RCC 7860 (cell line): Measurements from ENCODE around the gene AHCYL2.
"Not testable (repeated sequence)": the region's sequence is repeated elsewhere in the genome, so short reads cannot be mapped to it uniquely, and the experiment has no call there.

Experiments
- DNase-seq: peaks from one replicate; pipeline ENCODE4 v3.0.0-alpha.2; 2015; ENCODE audit warnings: low spot score
- FAIRE-seq: peaks from 2 replicates; lab custom pipeline; 2012; peaks lifted over from hg19 to GRCh38; lab: Jason Lieb, UNC

Gene AHCYL2

DNA sequence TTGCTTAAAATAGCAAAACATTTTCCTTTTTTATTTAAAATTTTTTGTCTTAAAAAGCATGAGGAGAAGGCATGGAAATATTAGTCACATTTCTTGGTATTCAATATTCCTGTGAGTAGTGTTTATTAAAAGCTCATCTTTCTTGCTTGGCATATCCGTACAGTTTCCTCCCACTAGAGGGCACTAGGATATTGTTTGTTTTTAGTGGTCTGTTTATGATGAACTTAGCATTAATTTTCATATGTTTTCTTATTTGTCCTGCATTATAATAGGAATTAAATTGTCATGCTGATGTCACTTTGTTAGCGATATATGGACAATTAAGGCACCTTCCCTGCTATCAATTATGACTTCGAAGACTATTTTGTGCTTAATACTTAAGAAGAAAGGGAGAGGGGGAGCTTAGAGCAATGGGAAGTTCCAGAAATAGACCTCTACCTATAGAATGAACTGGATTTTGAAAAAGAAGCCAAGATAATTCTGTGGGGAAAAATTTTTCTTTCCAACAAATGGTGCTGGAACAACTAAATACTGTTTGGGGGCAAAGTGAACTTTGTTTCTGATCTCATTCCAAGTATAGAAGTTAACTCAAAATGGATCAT is 118.4 kb downstream of the AHCYL2 start:
- DNase-seq, result peak; percentile 50
- peak; percentile 80 for FAIRE-seq

DNA sequence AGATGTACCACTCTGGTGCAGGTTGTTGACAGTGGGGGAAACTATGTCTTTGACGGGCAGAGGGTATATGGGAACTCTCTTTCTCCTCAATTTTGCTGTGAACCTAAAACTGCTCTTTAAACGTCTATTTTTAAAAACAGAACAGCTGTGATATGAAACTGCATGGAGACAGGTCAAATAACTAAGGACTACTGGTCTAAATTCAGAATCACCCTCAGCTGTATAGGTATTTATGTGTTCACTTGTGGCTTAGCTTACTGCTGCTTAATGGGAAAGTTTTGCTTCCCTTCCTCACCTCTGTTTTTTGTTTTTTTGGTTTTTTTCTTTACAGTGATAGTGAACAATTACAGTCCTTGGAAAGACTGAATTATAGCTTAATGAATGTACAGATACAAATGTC is 122.5 kb downstream of the AHCYL2 start:
- DNase-seq (no peak), FAIRE-seq (no peak)

DNA sequence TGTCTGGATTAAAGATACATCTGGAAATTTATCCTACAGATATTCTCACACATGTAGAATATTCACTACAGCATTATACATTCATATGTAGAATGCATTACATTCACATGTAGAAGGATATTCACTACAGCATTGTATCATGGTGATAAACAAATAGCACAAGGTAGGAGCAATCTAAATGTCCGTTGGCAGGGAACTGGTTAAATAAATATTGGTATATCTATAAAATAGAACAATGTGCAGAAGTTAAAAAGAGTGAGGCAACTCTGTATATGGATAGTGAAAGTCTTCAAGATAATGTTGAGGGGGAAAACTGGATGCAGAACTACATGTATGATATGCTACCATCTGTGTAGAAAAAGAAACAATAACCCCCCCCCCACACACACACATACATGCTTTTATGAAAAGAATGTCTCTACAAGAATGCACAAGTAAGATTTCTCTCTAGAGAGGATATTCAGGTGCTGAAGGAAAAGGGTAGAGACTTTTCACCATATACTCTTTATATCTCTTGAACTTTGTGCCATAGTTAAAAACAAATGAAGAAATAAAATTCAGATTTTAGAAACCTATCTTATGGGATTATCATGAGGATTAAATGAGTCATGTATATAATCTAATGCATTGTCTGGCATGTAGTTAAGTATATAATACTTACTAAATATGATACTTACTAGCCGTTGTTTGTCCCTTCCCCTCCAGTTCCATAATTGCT is 123.4 kb downstream of the AHCYL2 start:
- DNase-seq (no peak), FAIRE-seq (no peak)

DNA sequence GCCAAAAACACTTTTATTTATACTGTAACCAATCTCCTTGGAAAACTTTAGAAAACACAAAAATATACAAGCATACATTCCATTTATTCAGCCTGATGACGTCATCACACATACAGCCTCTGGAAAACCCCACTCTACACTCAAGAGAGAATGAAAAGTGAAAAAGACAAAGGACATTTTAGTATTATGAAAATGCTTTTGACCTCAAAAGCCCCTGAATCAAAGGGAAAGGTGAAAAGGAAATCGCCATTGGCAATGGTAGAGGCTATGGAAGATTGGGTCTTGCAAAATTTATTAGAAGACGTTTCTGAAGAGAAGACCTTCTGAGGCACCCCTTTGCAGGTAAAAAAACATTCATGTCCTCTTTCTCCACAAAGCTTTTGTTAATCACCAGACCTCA is 126.5 kb downstream of the AHCYL2 start:
- FAIRE-seq (no peak), DNase-seq (peak; percentile 34)

DNA sequence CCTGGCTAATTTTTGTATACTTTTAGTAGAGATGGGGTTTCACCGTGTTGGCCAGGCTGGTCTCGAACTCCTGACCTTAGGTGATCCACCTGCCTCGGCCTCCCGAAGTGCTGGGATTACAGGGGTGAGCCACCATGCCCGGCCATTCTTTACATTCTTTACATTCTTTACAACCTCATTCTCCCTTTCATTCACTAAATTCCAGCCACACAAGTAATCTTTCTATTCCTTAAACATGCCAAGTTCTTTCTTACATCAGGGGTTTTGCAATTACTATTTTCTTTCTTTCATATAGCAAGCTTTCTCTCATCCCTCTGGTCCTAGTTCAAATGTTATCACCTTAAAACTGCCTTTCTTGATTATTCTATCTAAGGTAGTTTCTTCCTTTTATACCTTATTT is 128.3 kb downstream of the AHCYL2 start:
- FAIRE-seq, result not testable (repeated sequence)
- peak; percentile 29 for DNase-seq

DNA sequence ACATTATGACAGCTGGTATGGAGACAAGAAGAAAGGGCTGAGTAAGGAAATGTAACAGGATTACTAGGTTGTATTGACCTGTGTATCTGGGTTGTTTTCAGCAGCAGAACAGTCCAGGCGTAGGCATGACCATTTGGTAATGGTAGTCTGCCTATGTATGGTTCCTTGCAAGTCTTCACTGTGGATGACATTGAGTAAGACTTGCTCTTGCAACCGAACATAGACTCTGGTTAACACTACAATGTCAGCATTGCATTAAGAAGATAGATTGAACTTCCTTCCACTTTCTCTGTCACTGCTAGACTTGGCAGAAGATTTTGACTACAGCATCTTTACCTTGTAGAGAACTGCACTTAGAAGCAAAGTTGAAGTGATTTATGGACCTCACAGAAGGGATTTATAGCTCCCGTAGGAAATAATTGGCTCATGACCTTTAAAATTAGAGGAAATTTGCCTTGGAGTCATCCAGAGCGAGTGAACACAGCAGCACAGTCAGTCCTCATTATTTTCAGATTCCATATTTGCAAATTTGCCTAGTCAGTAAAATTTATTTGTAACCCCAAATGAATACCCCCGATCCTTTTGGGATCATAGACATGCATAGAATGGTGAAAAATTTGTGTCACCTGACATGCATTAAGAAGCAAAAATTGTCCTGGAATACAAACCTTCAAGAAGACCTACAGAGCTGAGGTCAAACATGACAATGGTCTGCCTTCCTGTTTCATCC is 129.8 kb downstream of the AHCYL2 start:
- FAIRE-seq (no peak), DNase-seq (no peak)

DNA sequence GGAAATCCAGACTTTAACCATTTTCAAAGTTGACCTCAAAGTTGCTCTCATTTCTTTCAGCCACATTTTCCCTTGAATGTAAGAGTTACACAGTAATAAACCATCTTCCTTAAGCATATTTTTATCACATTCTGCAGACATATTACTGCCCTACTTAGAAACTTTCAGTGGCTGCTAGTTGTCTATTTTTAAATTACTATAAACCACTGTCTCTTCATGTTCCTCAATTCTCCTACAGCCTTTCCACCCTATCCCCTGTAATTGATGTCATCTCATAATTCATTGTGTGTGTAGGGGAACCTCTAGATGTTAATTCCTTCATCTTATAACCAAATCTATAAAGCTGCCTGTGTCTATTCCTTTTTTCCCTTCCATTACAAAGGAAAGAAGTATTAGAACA is 131.3 kb downstream of the AHCYL2 start:
- no peak for FAIRE-seq
- DNase-seq, result no peak

DNA sequence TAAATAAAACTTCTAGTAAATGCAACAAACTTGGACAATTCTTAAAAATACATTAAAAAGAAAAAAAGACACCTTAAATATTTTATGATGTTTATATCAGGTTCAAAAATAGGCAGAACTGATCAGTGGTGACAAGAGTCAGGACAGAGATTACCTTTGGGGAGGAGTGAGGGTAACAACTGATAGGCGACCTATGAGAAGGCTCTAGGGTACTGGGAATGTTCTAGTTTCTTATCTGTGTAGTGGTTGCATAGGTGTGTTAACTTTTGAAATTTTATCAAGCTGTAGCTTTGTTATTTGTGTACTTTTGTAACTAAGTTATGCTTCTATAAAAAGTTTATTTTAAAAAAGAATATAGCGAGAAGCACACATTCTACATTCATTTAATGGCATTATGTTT is 134.3 kb downstream of the AHCYL2 start:
- DNase-seq (no peak), FAIRE-seq (no peak)

DNA sequence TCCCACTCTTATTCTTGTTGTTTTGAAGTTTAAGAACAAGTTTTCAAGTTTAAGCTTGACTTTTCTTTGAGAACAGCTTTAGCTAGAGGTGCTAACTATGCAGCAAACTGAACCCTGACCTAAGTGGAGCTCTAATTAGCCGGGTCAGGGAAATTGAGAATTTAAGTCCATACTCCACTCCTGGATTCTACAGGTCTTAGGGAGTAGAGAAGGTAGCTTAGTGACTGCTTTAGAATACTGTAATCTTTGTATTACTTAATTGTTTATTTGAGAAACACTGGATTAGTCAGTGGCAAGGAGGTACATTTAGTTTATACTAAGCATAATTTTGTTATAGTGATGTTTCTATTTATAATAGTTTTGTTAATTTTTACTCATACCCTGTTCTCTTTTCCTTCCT is 134.8 kb downstream of the AHCYL2 start:
- DNase-seq (no peak), FAIRE-seq (no peak)

DNA sequence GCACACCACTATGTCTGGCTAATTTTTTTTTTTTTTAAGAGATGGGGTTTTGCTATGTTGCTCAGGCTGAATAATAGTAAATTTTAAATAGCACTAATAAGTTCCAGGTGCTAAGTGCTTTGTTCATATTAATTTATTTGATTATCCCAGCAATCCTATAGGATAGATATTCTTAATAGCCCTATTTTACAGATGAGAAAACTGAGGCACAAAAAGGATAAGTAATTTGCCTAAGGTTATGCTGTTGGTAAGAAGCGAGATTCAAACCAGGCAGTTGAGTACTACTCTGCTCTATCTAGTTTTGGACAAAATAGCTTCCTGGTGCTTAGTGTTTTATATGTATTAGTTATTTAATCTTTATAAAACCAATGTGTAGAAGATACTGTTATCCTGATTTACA is 136.9 kb downstream of the AHCYL2 start:
- DNase-seq, result no peak
- no peak for FAIRE-seq

DNA sequence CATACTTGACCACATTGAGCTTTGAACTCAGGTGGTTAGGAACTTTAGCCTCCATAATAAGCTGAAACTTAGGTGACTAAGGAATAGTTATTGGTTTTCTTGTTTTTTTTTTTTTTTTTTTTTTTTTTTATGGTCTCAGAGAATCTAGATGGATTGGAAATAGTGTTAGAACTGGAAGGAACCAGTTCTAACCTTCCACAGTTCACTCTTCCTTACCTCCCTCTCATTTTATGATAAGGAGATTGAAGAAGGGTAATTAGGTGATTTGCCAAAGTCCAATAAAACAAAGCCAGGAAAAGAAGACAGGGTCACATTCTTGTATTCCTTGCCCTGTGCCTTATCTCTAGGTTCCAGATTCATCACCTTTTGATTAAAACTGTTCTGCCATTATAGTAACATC is 137.7 kb downstream of the AHCYL2 start:
- no peak for FAIRE-seq
- DNase-seq, result no peak

DNA sequence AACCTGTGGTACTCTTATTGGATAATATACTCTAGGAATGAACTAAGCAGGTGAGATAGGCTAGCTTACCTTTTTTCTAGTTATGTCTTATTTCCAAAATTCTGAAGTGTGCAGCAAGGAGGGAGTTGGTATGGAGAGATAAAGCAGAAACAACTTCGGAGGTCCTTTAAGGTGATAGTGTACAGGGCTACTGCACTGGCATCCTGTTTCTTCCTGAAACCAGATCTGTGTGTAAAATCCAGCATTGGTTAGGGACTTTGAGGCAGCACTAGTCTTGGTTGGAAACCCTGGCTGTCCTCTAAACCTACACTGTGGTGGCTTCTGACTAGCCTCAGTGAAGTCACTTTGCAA is 142.5 kb downstream of the AHCYL2 start:
- DNase-seq (no peak), FAIRE-seq (no peak)

DNA sequence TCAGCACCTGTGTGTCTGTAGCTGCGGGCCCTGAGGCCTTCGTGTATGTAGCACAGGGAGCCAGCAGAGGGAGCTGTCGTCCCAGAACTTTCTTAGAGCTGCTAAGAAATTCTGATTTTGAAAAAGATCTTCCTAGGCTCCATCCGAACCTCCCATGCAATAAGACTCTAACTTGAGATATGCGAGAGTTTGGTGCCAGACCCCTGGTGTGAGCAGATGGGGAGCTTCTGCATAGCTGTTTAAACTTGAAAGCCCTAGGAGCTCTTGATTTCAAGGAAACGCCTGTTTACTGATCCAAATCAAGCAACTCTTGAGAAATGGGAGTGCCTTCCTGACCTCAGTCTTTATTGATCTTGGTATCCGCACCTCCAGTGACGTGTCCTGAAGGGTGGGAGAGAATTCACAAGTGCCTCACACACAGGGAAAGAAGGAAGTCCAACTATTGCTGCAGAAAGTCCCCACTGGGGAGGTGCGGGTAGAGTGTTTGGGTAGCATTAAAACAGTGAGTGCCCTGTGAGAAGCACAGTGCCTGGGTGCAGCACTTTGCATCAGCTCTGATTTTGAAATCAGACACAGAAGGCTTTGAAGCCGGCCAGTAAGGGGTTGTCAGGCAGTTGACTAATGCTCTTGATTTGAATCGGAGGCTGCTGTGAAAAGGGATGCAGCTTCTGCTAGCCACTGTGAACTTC is 143.0 kb downstream of the AHCYL2 start:
- DNase-seq, result peak; percentile 63
- peak; percentile 73 for FAIRE-seq

DNA sequence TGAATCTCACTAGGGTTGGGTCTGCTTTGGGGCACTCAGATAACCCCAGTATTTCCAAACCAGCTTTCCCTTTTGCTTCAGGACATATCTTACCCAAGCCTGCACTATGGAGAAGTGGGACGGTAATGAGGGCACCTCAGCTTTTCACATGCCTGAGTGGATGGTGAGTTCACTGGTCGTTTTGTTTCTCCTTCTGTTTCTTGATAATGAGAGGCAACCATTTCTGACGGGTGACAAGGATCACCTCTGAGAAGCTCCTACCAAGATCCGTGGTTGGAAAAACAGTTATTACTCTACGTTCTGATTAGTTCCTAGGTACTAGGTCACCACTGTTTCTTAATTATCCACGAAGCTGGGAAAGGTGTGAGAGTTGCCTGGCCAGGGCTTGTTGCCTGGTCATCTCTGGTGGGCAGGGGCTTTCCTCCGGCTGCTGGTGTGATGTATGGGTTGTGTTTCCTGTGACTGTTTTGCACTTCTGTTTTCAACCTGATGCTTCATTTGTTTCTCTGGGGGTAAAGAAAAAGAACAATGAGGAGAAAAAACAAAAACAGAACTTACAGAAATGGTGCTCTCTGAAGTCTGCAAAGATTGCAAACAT is 143.7 kb downstream of the AHCYL2 start:
- FAIRE-seq, result no peak
- DNase-seq, result no peak

DNA sequence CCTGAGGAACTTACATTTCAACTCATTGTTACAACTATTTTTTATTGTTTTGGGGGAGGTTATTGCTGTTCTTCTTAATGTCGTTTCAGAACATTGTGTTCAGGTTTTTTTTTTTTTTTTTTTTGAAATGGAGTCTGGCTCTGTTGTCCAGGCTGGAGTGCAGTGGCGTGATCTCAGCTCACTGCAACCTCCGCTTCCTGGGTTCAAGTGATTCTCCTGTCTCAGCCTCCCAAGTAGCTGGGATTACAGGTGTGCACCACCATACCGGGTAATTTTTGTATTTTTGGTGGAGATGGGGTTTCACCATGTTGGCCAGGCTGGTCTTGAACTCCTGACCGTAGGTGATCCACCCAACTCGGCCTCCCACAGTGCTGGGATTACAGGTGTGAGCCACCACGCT is 144.6 kb downstream of the AHCYL2 start:
- not testable (repeated sequence) for FAIRE-seq, DNase-seq

DNA sequence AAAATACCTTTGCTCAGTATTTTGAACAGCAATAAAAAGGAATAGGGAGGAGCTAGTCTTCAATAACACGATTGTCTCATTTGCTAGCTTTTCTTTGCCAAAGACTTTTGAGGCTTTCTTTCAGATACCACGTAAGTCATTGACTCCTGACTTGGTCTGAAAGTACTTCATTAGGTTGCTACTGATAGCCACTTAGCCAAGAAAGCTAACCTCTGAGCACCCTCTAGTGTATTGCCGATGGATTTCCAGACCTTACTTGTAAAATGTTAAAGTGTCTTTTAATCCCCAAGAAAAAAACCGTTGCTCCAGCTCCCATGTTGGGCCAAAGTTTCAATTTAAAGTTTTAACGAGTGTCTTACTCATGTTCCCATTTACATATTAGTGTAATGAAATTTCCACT is 146.0 kb downstream of the AHCYL2 start:
- DNase-seq (no peak), FAIRE-seq (no peak)

DNA sequence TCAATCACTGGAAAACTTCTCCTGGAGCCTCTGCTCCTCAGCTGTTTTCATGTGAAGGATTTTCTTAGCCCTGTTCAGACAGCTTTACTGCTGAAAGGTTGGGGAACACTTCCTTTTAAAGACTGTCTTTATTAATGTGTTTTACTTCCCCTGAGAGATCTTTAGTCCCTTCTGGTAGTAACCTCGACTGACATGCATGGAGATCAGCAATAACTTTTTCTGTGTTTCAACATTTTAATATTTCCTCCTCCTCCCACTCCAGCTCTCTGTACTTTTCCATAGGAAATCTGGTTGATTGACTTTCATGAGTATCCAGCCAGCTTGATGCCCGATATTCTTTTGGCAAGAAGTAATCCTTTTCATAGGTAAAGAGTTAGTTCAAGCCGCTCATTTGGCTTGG is 146.7 kb downstream of the AHCYL2 start:
- DNase-seq (no peak), FAIRE-seq (no peak)

DNA sequence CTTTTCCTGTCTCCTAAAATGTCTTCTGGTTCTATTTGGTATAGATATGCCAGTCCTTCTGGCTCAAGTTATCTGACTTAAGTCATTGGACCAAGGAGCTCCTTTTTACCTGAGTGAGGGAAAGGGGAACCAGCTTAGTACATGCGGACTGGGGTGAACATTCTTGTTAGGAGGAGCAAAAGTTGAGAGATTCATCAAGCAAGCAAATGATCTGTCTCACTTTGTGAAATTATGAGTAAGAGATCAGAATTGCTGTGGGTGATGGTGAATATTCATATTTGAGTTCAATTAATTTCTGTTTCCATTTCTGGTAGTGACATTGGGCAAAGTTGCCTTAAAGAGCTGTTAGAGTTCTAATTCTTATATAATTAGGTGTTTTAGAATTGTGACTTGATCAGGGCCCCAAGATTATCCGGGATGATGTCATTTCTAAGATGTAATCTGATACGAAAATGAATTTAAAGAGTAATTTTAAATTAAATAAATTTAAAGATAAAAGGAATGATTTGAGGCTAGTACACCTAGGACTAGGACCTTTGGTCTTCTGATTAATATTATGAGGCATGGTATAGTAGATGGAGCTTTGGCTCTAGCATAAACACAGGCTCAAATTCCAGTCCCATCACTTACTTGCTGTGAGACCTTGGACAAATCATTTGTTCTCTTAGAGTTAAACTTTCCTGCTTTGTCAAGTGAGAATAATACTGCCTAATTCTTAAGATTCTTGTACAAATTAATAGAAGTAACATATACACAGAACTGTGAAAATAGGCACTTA is 149.0 kb downstream of the AHCYL2 start:
- DNase-seq, result no peak
- no peak for FAIRE-seq

DNA sequence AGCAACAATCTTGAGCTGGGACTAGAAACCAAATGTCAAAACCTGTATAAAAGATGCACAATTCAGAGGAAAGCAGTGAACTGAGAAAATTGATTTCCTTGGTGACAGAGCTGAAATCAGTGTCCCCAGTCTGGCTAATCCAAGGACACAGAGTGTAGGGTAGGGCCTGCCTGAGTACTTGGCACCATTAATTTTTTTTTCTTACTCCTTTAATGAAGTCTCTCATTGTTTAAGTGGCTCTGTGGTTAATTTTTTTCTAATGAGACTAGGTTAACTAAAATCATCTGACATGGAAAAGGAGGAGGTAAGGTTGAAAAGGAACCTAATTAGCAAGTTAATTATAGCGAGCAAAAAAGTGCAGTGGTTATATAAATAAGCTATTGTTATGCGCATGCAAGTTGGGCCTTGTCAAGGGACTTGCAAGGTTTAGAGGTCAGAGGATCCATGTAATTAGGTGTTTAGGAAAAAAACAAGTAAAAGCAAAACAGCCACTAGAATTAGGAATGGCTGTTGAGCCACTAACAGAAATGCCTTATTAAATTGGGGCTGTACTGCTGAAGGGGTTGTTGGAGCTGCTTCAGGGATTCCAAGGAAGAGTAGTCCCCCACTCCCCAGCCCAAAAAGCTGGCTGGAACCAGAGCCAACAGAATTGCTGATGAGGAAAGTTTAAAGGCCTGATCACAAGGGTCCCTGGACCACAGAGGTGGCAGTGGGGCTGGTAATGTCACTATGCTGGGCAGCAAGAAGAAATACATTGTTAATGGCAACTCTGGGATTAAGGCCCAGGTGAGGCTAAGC is 150.5 kb downstream of the AHCYL2 start:
- DNase-seq, result no peak
- FAIRE-seq, result no peak
